ENCODE results near the gene S1PR4. TPM values are rescaled to one million over a fixed set of nuclear protein-coding genes. Genes with fewer than 3 reads are reported as not detected.

S1PR4 gene
- total RNA-seq, 1 experiment from 2014 or later = 0.26 TPM

DNA sequence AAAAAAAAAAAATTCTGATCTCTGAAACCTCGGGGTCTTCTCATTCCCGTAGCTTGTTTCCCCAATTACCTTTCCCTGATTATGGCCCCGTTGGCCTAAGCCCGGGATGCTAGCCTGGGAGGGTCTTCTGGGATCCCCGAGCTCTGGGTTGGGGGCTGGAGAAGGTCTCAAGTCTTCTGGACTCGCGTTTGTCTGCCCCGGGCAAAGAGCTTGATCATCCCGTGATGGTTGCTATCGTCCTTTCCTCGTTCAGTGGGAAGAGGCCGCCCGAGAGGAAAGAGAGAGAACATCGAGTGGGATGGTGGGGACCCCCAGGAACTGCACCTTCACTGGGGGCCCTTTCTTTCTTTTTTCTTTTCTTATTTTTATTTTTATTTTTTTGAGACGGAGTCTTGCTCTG is 40.3 kb upstream of the S1PR4 start:
- Histone ChIP-seq H3K4me2 (ENCODE audit: low read length) (no peak overlapping the region), H3K4me1 (ENCODE audit: insufficient read depth, low read length) (peaks cover 9% of the 10 kb centered on the region), H3K9ac (ENCODE audit: low read length) (no peak overlapping the region), H3K27ac (ENCODE audit: low read length) (no peak overlapping the region), H3K27me3 (ENCODE audit: low read length) (no peaks in the 10 kb centered on the region), H3K36me3 (ENCODE audit: low read depth, low read length) (no peaks in the 10 kb centered on the region), H3K9me2 (replicated peaks; ENCODE audit: low read length) (no peaks in the 10 kb centered on the region), H3K9me3 (ENCODE audit: low read length) (no peaks in the 10 kb centered on the region), H2AFZ (ENCODE audit: low read length) (no peak overlapping the region), H3K4me3 (ENCODE audit: low read length) (no peak overlapping the region), H3F3A (ENCODE audit: low read length, unreplicated experiment) (no peaks in the 10 kb centered on the region), H3K79me2 (ENCODE audit: low read length) (no peaks in the 10 kb centered on the region), H4K20me1 (ENCODE audit: low read length) (no peaks in the 10 kb centered on the region)
- CTCF ChIA-PET = no interaction called here
- DNase-seq (no peak), ATAC-seq (no peak)
- BruUV-seq (replicated peaks) = no TSS peak
- POLR2A ChIA-PET (ENCODE audit: unreplicated experiment) = no interaction called here
- no peak for TF ChIP-seq EZH2phosphoT487 (IDR thresholded peaks at IDR 0.05; ENCODE audit: borderline replicate concordance, low read length)
- intact Hi-C loops (cut with micrococcal nuclease) = no loop called here

DNA sequence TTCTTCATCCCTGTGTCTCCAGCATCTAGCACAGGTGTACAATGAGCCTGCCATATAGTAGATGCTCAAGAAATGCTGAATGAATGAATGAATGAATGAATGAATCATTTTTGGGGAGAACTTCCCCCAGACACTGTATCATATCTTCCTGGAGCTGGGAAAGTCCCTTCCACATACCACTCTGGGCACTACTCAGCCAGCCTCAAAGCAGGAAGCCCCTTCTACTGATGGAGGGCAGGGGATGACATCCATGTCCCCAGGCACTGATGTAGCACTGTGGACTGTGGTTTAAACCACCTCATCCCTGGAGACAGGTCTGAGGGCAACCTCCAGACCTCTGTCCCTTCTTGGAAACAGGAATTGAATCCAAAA is 37.9 kb upstream of the S1PR4 start:
- Histone ChIP-seq H3K4me3 (ENCODE audit: low read length) (no peak overlapping the region), H4K20me1 (ENCODE audit: low read length) (no peaks in the 10 kb centered on the region), H3K79me2 (ENCODE audit: low read length) (no peaks in the 10 kb centered on the region), H2AFZ (ENCODE audit: low read length) (no peak overlapping the region), H3K9ac (ENCODE audit: low read length) (no peak overlapping the region), H3K9me2 (replicated peaks; ENCODE audit: low read length) (no peaks in the 10 kb centered on the region), H3K4me1 (ENCODE audit: insufficient read depth, low read length) (peaks cover 9% of the 10 kb centered on the region), H3K9me3 (ENCODE audit: low read length) (no peaks in the 10 kb centered on the region), H3K27me3 (ENCODE audit: low read length) (no peaks in the 10 kb centered on the region), H3K4me2 (ENCODE audit: low read length) (no peak overlapping the region), H3K27ac (ENCODE audit: low read length) (0 out of 2 replicates have a peak overlapping the region, but pooled peaks have one; percentile 5), H3K36me3 (ENCODE audit: low read depth, low read length) (no peaks in the 10 kb centered on the region), H3F3A (ENCODE audit: low read length, unreplicated experiment) (no peaks in the 10 kb centered on the region)
- ChIA-PET CTCF (no interaction called here), POLR2A (ENCODE audit: unreplicated experiment) (no interaction called here)
- ATAC-seq = no peak
- no TSS peak for BruUV-seq (replicated peaks)
- intact Hi-C loops (cut with micrococcal nuclease) = no loop called here
- no peak for DNase-seq
- no peak for TF ChIP-seq EZH2 (IDR thresholded peaks at IDR 0.05; ENCODE audit: low read length, unreplicated experiment)
- TF ChIP-seq, protein P1, sequence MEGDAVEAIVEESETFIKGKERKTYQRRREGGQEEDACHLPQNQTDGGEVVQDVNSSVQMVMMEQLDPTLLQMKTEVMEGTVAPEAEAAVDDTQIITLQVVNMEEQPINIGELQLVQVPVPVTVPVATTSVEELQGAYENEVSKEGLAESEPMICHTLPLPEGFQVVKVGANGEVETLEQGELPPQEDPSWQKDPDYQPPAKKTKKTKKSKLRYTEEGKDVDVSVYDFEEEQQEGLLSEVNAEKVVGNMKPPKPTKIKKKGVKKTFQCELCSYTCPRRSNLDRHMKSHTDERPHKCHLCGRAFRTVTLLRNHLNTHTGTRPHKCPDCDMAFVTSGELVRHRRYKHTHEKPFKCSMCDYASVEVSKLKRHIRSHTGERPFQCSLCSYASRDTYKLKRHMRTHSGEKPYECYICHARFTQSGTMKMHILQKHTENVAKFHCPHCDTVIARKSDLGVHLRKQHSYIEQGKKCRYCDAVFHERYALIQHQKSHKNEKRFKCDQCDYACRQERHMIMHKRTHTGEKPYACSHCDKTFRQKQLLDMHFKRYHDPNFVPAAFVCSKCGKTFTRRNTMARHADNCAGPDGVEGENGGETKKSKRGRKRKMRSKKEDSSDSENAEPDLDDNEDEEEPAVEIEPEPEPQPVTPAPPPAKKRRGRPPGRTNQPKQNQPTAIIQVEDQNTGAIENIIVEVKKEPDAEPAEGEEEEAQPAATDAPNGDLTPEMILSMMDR (conservative IDR thresholded peaks at IDR 0.05; ENCODE audit: low read depth, low read length) = no peak
- no peak for TF ChIP-seq EZH2phosphoT487 (IDR thresholded peaks at IDR 0.05; ENCODE audit: borderline replicate concordance, low read length)

DNA sequence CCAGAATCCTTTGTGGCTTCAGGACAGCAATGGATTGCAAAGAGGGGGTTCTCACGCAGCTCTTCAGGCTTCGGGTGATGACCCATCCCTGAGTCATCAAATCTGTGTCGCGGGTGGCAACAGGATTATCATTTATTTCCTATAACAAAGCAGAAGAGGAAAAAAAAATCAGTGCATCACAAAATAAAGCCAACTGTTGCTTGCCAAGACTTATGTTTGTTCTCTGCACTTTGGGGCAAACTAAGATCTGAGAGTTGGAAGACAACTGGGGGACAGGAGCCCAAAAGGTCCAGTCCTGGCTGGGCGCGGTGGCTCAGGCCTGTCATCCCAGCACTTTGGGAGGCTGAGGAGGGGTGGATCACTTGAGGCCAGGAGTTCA is 36.3 kb upstream of the S1PR4 start:
- H3K27ac ChIP-seq (ENCODE audit: low read length) = peak overlapping the region; percentile 97
- no peaks in the 10 kb centered on the region for H3K9me3 ChIP-seq (ENCODE audit: low read length)
- H3F3A ChIP-seq (ENCODE audit: low read length, unreplicated experiment) = no peaks in the 10 kb centered on the region
- H3K4me3 ChIP-seq (ENCODE audit: low read length) = peak overlapping the region; percentile 48; the same call in 1 of the 2 replicates
- H3K27me3 ChIP-seq (ENCODE audit: low read length) = no peaks in the 10 kb centered on the region
- ChIA-PET POLR2A (ENCODE audit: unreplicated experiment) (interaction anchor here (0.7 kb wide), 2 partner anchors 34 to 1049 kb away, joined by 3 to 6 read pairs; no protein-coding TSS in a partner anchor), CTCF (interaction anchor here (1.0 kb wide), 1 partner anchor 13 kb away, joined by 5 read pairs; no protein-coding TSS in a partner anchor)
- BruUV-seq (replicated peaks) = no TSS peak
- no peaks in the 10 kb centered on the region for H3K9me2 ChIP-seq (replicated peaks; ENCODE audit: low read length)
- H3K4me2 ChIP-seq (ENCODE audit: low read length) = peak overlapping the region; percentile 74
- ATAC-seq (peak; percentile 76), DNase-seq (peak; percentile 81)
- no peaks in the 10 kb centered on the region for H4K20me1 ChIP-seq (ENCODE audit: low read length)
- intact Hi-C loops (cut with micrococcal nuclease) = no loop called here
- no peaks in the 10 kb centered on the region for H3K36me3 ChIP-seq (ENCODE audit: low read depth, low read length)
- peak overlapping the region; percentile 45 for H2AFZ ChIP-seq (ENCODE audit: low read length)
- TF ChIP-seq EZH2phosphoT487 (IDR thresholded peaks at IDR 0.05; ENCODE audit: borderline replicate concordance, low read length) (no peak), EZH2 (IDR thresholded peaks at IDR 0.05; ENCODE audit: low read length, unreplicated experiment) (no peak)
- TF ChIP-seq, protein P1 (conservative IDR thresholded peaks at IDR 0.05; ENCODE audit: low read depth, low read length) = no peak
- peak overlapping the region; percentile 73 for H3K9ac ChIP-seq (ENCODE audit: low read length)
- H3K4me1 ChIP-seq (ENCODE audit: insufficient read depth, low read length) = peaks cover 9% of the 10 kb centered on the region
- H3K79me2 ChIP-seq (ENCODE audit: low read length) = no peaks in the 10 kb centered on the region
